ENCODE measurements around the gene PBX4. TPM values are rescaled to one million over a fixed set of nuclear protein-coding genes. Genes with fewer than 3 reads are reported as not detected.
A peak's percentile ranks its signal among the peaks of the same experiment; 100 is the strongest.

The PBX4 gene
- total RNA-seq, 4 donors from 2014 or later: 22.5 to 62.4 (median 38.4) TPM

DNA sequence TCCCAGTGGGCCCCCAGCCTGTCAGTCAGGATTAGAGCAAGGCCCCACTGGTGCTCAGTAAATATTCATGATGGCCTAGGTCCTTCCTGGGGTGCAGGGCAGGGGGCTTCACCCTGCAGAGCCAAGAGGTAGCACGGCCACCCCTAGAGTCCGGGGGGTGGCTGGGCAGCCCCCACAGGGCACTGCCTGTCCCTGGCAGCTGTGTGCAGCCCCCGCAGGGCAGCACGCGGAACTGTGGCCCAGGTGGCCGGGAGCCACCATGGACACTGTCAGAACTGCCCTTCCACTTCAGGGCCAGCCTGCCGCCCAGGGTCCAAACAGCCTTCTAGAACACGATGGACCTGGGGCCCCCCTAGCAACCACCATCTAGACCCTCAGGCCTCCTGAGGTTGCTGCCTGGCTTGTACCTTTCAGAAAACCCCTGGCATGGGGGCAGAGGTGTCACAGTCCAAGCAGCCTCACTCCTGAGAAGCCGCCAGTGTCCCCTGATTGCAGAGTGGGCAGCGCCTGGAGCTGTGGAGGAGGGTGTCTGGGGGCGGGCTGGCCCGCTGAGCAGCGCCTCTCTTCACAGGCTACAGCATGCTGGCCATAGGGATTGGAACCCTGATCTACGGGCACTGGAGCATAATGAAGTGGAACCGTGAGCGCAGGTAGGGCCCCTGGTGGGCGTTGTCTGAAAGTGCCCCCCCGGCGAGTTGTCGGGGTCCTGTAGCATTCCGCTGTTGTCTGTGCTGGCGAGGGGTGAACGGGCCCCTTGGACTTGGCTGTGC, 92.7 kb downstream of the PBX4 start:
- Histone ChIP-seq H3K9me3 (no peaks in the 10 kb centered on the region), H3K36me3 (peaks cover 7% of the 10 kb centered on the region in 2 donors), H3K4me1 (peaks cover 20 to 23% of the 10 kb centered on the region in 2 donors), H3K4me3 (replicated peaks in 1 of 3) (no peak overlapping the region), H3K27me3 (no peaks in the 10 kb centered on the region), H3K27ac (peak overlapping the region; percentile 63 to 83 (median 75))
- intact Hi-C loops (cut with DNase I): no loop called here
- peak; percentile 63 to 64 for DNase-seq
- WGBS, 2 donors: 56 to 62% methylated on average over 8 to 10 of the region's 23 CpGs
- TF ChIP-seq, protein P1, sequence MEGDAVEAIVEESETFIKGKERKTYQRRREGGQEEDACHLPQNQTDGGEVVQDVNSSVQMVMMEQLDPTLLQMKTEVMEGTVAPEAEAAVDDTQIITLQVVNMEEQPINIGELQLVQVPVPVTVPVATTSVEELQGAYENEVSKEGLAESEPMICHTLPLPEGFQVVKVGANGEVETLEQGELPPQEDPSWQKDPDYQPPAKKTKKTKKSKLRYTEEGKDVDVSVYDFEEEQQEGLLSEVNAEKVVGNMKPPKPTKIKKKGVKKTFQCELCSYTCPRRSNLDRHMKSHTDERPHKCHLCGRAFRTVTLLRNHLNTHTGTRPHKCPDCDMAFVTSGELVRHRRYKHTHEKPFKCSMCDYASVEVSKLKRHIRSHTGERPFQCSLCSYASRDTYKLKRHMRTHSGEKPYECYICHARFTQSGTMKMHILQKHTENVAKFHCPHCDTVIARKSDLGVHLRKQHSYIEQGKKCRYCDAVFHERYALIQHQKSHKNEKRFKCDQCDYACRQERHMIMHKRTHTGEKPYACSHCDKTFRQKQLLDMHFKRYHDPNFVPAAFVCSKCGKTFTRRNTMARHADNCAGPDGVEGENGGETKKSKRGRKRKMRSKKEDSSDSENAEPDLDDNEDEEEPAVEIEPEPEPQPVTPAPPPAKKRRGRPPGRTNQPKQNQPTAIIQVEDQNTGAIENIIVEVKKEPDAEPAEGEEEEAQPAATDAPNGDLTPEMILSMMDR (IDR thresholded peaks at IDR 0.05): no peak
- no peak for TF ChIP-seq POLR2A (IDR thresholded peaks at IDR 0.05)

DNA sequence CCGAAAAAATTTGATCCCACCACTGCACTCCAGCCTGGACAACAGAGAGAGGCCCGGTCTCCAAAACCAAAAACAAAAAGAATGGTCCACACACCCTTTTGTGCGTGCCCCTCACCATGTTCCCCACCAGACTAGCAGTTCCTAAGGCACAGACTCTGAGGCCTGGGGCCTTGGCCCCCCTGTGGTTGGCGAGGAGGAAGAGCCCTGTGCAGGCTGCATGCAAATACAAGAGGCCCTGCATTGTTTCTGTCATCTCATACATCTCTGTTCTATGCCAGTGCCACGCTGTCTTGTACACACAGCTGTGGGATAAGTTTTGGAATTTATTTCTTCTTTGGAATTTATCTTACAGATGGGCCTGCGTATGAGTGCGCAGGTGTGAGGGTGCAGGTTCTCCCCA, 94.4 kb downstream of the PBX4 start:
- WGBS, 2 donors: 84 to 88% methylated on average over 7 of the region's 7 CpGs
- TF ChIP-seq POLR2A (IDR thresholded peaks at IDR 0.05): no peak
- TF ChIP-seq, protein P1 (IDR thresholded peaks at IDR 0.05): no peak
- Histone ChIP-seq H3K4me3 (replicated peaks in 1 of 3) (no peak overlapping the region), H3K4me1 (peaks cover 20 to 23% of the 10 kb centered on the region in 2 donors), H3K27me3 (no peaks in the 10 kb centered on the region), H3K9me3 (no peaks in the 10 kb centered on the region), H3K36me3 (peaks cover 7% of the 10 kb centered on the region in 2 donors), H3K27ac (no peak overlapping the region)
- intact Hi-C loops (cut with DNase I): no loop called here
- no peak for DNase-seq

- no peaks in the 10 kb centered on the region for H3K9me3 ChIP-seq
- no peak overlapping the region for H3K4me3 ChIP-seq (replicated peaks in 1 of 3)
- H3K4me1 ChIP-seq: peaks cover 20 to 24% of the 10 kb centered on the region in 2 donors
- intact Hi-C loops (cut with DNase I): no loop called here
- no peak for DNase-seq
- H3K36me3 ChIP-seq: peaks cover 7% of the 10 kb centered on the region in 2 donors
- TF ChIP-seq, protein P1 (IDR thresholded peaks at IDR 0.05): no peak
- TF ChIP-seq POLR2A (IDR thresholded peaks at IDR 0.05): no peak
- 85 to 89% methylated on average over 3 of the region's 3 CpGs for WGBS, 2 donors
- H3K27me3 ChIP-seq: no peaks in the 10 kb centered on the region
- H3K27ac ChIP-seq: no peak overlapping the region
These were observed 95.3 kb downstream of the PBX4 start for GRCh38 chr19:19523177-19523576.

DNA sequence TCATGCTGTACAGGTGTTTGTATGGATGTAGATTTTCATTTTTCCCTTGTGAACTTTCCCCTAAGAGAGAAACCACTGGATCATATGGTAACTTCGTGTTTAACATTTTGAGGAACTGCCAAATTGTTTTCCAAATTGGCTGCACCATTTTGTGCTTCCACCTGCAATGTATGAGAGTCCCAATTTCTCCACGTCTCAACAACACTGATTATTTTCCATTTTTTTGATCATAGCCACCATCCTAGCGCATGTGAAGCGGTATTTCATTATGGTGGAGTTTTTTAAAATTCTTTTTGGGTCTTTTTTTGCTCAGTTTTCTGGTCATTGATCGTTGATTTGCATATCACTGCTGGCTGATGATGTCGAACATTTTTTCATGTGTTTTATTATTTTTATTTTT, 97.5 kb downstream of the PBX4 start:
- no peaks in the 10 kb centered on the region for H3K9me3 ChIP-seq
- 83 to 90% methylated on average over 6 of the region's 6 CpGs for WGBS, 2 donors
- intact Hi-C loops (cut with DNase I): no loop called here

GRCh38 chr19:19517235-19517619, 101.3 kb downstream of the PBX4 start:
- Histone ChIP-seq H3K36me3 (no peaks in the 10 kb centered on the region), H3K27me3 (no peaks in the 10 kb centered on the region), H3K4me1 (peaks cover 15 to 25% of the 10 kb centered on the region in 2 donors), H3K9me3 (no peaks in the 10 kb centered on the region), H3K27ac (no peak overlapping the region), H3K4me3 (replicated peaks in 1 of 3) (peak overlapping the region in 1 of 3 donors; percentile 65)
- TF ChIP-seq POLR2A (IDR thresholded peaks at IDR 0.05): no peak
- TF ChIP-seq, protein P1 (IDR thresholded peaks at IDR 0.05): no peak
- WGBS, 2 donors: 78 to 80% methylated on average over 10 of the region's 10 CpGs
- intact Hi-C loops (cut with DNase I): no loop called here
- no peak for DNase-seq

More for the DNA sequence above, 97.5 kb downstream of the PBX4 start:
- TF ChIP-seq POLR2A (IDR thresholded peaks at IDR 0.05): no peak
- TF ChIP-seq, protein P1 (IDR thresholded peaks at IDR 0.05): no peak
- peaks cover 0 to 3% of the 10 kb centered on the region in 2 donors for H3K36me3 ChIP-seq
- peaks cover 25 to 26% of the 10 kb centered on the region in 2 donors for H3K4me1 ChIP-seq
- DNase-seq: no peak
- no peak overlapping the region for H3K4me3 ChIP-seq (replicated peaks in 1 of 3)
- no peak overlapping the region for H3K27ac ChIP-seq
- H3K27me3 ChIP-seq: no peaks in the 10 kb centered on the region
